HG02852 (cell line): Measurements from ENCODE around the gene NCAPH2.

Experiments
- ATAC-seq: cut with Tn5 transposase; IDR thresholded peaks from one replicate; pipeline ENCODE4 v1.9.1; 2021; ENCODE audit warnings: mild to moderate bottlenecking, moderate library complexity; ENCODE audit not compliant: unreplicated experiment

Gene NCAPH2

DNA sequence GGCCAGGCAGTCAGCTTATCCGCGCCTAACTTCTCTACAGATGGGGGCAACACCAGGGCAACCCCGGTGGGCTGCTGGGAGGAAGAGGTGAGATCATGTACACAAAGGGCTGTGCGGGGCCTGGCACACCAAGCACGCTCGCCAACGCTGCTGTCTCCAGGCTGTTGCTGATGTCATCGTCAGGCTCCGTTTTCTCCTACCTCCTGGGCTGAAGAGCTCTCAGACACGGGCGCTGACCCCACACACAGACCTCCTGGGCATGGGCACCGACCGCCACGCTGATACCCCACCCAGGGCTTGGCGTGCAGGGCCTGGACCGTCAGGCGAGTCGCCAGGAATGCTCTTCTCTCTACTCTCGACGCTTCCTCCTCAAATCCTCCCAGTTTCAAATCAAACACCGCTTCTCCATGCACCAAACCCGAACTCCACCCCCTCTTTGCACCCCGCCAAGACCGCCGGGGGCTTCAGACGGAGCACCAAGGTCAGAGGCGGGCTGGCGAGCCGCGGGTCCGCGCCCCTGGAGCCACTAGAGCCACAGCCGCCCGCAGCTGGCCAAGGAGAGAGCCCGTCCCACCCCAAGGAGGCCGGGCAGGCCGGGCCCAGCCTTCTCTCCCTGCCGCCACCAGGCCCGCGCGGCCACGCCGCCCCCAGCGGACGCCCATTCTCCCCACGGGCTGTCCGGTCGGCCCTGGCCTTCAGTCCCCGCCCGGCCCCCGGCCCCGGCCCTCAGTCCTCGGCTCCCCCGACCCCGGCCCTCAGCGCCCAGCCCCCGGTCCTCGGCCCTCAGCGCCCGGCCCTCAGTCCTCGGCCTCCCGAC lies 34.0 kb upstream of the NCAPH2 start:
- ATAC-seq = peak; percentile 4

DNA sequence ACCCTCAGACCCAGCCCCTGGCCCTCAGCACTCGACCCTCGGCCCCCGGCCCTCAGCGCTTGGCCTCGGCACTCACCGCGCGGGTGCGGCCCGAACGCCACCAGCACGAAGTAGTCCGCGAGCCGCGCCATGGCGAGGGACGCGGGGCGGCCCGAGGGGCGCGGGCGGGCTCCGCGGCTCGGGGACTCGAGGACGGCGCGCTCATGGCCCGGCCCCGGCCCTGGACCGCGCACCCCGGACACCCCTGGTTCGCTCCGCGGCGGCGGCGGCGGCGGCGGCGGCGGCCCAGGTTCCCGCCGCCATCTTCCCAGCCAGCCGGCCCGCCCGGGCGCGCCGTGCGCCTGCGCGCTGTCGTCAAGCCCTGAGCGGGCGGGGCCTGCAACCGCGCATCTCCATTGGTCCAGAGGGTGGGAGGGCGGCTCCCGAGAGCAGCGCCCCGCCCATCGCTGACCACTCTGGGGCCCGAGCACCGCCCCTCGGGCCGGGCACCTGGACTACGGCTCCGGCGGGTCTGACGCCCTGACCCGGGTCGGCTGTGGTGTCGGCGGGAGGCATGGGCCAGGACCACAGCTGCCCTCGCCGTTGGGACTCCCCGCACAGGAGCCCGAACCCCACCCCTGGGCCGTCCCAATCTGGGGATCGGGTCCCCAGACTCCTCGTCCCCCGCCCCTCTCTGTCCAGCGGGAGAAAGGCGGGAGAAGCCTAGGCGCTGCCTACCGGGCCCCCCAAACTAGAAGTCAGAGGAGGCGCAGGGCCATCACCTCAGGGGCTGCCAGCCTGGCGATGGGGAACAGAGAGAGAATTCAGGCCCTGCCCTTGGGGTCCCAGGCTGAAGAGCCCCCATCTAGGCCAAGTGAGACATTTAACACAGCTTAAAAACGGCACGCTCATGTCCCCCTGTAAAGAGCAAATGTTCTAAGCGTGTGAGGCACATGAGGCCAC lies 33.0 kb upstream of the NCAPH2 start, which contains the start of gene SBF1:
Gene SBF1 (minus strand): TSS at position 326 of the 942 bp plus-strand sequence. CDS start 195 bp downstream, at position 131.
- ATAC-seq = peak; percentile 81

DNA sequence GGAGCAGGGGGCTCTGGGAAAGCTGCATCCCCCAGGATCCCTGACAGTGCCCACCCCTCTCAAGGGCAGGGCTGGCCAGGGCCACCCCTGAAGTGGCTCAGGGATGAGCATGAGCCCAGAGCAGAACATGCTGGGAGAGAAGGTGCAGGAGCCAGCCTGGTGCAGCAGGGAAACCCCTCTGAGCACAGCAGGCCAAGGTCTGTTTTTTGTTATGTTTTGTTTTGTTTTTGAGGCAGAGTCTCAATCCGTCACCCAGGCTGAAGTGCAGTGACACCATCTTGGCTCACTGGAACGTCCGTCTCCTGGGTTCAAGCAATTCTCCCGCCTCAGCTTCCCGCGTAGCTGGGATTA lies 32.4 kb upstream of the NCAPH2 start:
- no peak for ATAC-seq

DNA sequence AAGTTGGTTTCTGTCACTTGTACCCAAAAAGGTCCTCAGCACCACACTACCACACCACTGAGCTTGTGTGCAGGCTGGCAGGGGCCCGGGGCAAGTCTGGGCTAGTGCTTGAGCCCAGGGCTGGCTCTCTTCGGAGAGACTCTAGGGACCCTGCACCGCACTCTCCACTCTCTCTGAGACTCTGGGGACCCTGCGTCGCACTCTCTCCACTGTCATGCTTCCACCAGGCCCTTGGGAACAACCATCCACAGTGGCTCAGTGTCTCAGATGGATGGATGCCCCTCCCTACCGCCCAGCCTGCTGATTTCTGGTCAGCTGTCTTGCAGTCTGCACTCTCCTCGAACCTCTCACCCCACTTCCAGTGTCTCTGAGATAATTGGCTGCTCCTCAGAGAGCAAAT lies 31.2 kb upstream of the NCAPH2 start:
- no peak for ATAC-seq

DNA sequence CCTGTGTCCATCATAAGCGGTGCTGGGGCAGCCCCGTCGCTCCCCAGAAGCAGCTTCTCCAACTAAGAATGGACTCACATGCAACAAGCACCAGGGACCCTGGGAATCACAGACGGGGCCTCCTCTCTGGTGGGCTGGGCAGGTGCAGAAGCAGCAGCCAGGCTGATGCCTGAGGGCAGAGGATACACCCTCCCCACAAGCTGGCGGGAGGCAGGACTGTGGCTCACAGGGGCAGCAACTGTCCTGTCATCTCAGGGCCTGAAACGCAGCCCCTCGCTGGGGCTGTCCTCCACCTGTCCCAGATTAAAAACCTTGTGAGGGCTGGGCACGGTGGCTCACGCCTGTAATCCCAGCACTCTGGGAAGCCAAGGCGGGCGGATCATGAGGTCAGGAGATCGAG lies 30.1 kb upstream of the NCAPH2 start:
- ATAC-seq = no peak

DNA sequence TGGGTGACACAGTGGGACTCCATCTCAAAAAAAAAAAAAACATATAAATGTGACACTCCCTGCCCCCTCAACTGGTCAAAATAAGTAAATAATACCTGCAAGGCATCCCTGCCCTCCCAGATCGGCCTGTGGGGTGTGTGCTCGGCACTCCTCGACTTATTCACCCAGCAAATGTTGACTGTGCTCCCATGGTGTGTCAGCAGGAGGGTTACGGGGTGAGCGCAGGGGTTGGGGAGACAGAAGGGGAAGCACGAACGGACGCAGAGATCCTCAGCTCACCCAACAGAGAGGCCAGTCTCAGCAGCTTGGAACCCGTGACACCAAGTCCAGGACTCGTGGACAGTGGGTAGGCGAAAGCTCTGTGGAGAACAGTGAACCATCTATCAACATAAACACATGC lies 28.3 kb upstream of the NCAPH2 start:
- ATAC-seq = no peak

DNA sequence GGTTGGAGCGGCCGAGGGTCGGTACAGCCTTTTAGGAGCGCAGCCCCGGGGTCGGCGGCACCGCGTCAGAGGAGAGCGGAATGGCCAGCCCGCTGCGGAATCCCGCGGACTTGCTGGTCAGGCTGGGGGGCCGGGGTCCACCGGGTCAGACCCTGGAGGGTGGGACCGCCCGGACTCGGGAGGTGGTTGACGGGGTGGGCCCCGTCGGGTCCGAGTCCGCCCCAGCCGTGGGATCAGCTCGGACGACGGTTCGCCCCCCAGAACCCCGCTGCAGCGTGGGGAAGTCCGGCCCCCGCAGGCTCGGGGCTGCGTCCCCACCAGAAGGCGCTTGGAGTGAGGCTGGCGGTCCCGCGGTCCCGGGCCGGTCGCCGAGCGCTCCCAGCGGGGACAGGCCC lies 27.0 kb upstream of the NCAPH2 start:
- no peak for ATAC-seq

DNA sequence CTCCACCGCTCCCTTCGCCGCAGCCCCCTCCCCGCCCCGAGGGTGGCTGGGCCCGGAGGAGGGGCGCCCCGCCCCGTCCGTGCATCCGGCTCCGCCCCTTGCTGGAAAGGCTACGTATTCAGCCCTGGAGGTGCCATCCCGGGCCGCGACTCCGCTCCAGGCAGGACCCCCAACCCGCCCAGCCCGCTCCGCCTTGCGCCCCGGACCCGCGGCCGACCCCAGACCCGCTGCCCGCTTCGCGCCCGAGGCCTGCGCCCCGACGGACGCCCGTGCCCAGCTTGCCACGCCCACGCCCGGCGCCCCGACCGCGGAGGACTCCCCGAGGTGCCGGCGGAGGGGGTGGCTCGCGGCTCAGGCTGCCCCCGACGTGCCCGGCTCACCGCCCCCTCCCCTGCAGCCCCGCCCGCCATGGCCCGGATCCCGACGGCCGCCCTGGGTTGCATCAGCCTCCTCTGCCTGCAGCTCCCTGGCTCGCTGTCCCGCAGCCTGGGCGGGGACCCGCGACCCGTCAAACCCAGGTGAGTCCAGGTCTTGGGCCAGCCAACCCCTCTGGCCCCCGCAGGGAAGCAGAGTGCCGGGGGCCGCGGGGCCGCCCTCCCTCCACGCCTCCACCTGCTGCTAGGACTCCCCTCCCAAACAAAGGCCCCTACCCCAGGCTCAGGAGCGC lies 26.5 kb upstream of the NCAPH2 start, which contains the start of gene ADM2:
Gene ADM2 (plus strand): TSS at position 104 of the 667 bp plus-strand sequence. CDS start 305 bp downstream, at position 409.
- ATAC-seq = no peak

DNA sequence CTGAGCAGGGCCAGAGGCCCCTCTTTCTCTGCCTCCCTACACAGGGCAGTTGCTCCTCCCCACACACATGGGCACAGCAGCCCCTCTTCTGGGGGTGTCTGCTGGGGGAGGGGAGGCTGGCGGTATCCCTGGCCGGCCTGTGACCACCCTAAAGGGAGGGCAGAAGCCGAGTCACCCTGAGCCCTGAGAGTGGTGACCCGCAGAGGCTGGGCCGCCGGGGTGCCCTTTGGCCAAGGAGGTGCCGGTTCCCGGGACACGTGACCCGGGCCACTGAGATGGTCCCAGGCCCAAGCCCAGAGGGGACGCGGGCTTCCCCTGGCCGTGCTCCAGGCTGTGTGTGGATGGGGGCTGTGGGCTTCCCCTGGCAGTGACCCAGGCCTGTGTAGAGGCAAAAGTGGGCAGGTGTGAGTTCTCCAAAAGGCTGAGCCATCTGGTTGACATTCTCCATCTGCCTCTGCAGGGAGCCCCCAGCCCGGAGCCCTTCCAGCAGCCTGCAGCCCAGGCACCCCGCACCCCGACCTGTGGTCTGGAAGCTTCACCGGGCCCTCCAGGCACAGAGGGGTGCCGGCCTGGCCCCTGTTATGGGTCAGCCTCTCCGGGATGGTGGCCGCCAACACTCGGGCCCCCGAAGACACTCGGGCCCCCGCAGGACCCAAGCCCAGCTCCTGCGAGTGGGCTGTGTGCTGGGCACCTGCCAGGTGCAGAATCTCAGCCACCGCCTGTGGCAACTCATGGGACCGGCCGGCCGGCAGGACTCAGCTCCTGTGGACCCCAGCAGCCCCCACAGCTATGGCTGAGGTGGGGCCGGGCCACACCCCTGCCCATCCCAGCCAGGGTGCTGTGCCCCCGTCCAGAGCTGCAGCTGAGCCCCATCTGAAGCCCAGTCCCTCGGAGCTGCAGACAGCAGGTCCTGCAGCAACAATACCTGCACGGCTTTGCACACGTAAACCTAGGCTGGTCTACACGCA lies 25.6 kb upstream of the NCAPH2 start:
- no peak for ATAC-seq

DNA sequence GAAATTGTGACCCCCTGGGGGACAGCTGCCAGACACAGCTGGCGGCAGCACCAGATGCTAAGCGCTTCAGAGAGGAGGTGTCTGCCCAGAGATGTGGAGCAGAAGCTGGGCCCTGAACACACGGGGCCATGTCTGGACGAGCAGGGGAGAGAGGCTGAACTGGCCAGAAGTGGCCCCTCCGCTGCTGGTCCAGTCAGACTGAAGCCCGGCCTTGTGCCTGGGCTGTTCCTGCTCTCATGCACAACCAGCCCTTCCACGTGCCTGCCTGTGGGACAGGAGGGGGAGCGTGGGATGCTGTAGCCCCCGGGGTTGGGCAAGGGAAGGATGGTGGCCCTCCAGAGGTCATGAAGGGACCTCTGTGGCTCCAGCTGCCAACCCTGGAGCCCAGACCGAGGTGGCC lies 24.9 kb upstream of the NCAPH2 start:
- no peak for ATAC-seq

DNA sequence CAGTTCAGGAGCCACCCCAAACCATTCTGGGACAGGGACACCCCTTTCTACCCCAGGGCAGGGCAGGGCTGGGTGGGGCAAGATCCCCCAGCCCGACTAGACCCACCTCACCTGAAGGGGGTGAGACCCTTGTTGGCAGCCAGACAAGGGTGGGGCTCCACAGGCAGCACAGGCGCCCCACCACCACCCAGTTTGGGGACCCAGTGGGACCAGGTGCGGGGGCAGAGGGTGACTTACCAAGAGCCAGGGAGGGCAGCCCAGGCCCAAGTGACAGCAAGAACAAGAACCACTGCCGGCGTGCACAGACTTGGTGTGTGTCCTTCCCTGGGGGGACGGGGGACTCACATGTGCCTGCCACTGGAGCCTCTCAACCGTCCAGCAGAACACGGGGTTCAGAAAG lies 24.5 kb upstream of the NCAPH2 start:
- ATAC-seq = no peak

DNA sequence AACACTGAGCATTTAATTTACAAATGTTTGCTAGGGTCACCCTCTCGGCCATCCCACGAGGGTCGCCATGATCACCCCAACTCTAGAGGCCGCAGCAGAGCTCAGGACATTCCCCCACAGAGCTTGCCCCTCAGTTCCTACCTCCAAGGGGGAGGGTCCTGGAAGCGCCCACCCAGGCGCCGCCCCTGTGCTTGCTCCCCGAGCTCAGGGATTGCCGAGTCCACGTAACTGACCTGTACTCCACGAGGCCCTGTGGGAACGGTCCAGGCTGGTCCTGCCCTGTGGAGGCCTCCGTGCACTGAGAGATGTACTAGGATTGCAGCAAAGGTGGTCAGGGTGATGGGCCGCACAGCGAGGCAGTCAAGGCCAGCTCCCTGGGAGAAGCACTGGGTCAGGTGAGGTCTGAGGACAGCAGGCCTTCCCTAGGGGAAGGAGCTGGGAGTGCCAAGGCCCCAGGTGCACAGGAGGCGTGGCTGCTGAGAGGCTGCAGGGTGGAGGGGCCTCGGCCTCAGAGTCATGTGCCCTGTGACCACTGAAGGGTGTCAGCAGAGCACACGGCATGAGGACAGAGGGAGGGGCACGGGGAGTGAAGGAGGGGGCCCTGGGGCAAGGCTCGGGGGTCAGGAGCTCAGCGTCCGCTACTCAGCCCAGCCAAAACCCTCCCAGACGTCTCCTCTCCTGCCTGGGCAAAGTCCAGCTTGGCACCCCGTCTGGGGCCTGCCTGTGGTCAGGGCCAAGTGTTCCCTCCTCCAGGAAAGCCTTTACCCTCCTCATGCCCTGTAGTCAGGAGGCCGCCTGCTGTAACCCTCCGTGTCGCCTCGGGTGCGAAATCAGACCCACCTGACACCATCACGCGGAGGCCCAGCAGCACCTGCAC lies 23.8 kb upstream of the NCAPH2 start:
- no peak for ATAC-seq

DNA sequence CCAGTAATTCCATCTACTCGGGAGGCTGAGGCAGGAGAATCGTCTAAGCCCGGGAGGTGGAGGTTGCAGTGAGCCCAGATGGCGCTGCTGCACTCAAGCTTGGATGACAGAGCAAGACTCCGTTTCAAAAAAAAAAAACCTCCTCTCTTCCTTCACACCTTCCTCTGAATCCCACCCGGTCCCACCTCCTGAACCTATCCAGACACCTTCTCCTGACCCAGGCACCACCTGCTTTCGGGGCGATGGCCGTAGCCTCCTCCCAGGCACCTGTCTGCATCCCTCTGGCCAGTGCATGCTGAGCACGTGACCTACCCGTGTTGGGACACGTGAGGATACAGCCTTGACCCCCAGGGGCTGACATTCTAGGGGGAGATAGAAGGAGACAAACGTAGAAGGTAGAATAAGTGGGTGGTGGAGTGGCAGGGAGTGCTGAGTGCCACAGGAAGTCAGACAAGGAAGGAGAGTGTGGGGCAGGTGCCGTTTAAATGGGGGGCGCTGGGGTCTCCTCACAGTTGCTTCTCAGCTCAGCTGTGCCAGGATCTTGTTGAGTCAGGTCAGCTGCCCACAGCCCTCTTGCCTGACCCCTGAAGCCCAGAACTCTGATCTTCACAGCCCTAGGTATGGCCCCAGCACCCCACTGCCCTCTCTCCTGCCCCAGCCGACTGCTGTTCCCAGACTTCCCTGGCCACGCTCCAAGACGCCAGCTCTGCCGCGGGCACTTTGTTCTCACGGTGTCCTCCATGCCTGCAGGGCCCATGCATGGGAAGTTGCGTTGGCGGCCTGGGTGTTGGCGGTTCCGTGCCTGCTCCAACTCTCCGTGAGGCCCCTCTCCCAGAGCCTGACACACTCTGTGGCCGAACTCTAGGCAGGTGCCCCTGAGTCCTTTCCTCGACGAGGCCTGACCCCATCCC lies 22.5 kb upstream of the NCAPH2 start:
- no peak for ATAC-seq

DNA sequence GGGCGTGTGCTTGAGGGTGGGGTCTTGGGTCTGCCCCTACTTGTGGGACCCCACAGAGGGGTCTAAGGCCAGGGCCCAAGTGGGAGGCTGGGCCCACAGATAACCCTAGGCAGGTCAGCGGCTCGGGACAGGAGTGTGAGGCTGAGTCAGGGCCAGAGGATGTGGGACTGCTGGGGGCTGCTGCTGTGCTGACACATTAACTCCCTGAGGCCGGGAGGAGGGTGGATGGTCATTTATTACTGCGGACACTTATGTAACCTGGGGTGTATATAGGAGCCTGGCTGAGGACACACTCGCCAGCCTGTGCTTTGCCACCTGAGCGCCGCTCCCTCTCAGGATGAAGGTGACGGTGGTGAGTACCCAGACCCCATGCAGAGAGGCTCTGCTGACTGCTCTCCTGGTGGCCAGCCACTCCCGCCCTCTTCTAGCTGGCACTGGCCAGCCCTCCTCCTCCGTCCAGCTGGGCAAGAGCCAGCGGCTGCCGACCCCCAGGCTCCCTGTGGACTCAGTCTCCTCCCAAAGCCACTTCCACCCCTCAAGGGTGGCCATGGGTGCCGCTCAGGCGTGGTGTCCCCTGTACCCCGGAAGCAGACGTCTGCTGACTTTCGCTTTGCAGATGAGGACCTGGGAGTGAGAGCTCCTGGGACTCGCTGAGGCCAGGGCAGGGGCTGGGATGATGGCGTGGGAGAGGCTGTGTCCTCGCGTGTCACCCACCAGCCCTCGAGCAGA lies 21.3 kb upstream of the NCAPH2 start, which contains the start of gene MIOX:
Gene MIOX (plus strand): TSS at position 299 of the 729 bp plus-strand sequence. CDS start 39 bp downstream, at position 338.
- ATAC-seq = no peak

DNA sequence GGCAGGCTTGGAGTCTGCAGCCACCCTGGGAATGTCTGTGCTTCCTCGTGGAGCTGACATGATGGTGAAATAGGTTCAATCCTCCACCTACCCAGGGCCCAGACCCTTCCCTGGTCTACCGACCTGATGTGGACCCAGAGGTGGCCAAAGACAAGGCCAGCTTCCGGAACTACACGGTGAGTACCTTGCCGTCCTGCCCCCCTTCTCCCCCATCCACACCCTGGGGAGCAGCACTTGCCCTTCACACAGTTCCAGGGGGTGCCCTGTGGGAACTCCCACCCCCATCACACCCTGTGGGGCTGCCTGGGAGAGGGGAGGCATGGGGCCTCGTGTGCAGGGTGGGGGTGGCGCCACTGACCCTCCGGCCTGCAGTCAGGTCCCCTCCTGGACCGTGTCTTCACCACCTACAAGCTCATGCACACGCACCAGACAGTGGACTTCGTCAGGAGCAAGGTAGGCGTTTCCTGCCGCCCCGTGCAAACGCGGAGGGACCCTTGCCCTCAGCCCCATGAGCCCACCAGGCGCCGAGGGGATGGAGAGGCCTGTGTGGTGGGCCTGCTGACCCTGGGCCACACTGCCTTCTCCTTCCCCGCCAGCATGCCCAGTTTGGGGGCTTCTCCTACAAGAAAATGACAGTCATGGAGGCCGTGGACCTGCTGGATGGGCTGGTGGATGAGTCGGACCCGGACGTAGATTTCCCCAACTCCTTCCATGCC lies 20.6 kb upstream of the NCAPH2 start:
- no peak for ATAC-seq

DNA sequence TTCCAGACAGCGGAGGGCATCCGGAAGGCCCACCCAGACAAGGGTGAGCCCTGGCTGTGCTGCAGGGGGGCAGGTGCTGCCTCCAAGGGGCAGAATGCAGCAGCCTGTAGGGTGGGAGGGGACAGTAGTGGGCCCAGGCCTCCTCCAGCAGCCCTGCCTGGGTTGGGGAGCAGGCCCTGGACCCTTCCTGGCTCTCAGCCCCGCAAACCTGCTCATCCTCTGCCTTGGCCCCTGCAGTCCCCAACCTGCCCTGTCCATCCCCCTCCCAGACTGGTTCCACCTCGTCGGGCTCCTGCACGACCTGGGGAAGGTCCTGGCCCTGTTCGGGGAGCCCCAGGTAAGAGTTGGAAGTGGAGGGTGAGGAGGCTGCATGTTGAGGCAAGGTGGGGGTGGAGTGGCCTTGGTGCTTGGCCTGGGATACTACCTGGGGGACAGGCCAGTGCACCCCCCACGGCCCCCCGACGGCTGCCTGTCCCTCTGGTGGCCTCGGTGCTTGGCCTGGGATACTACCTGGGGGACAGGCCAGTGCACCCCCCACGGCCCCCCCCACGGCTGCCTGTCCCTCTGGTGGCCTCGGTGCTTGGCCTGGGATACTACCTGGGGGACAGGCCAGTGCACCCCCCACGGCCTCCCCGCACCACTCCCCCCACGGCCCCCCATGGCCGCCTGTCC lies 19.9 kb upstream of the NCAPH2 start:
- ATAC-seq = no peak
